Liver (tissue), 9 donors: ENCODE measurements around the gene TBC1D24. TPM values are rescaled to one million over a fixed set of nuclear protein-coding genes. Genes with fewer than 3 reads are reported as not detected.

Experiments used
- DNase-seq: peaks from one replicate; pipeline ENCODE4 v3.0.0-alpha.2; 2017; ENCODE audit warnings: low spot score
- H3K27ac ChIP-seq, 2 donors: one replicate each; pipeline ENCODE4 v1.7.0; 2013; ENCODE audit warnings: inconsistent platforms in 2 of 2, low read length in 2 of 2, control low read depth in 1 of 2, low read depth in 1 of 2, mild to moderate bottlenecking in 1 of 2
- H3K27me3 ChIP-seq, 4 donors: one replicate each; pipeline versions ENCODE4 v1.6.1 to v1.7.0; 2013; ENCODE audit warnings: low read length in 3 of 4, inconsistent platforms in 1 of 4, mild to moderate bottlenecking in 1 of 4, moderate library complexity in 1 of 4; ENCODE audit not compliant: control insufficient read depth in 4 of 4, insufficient read depth in 4 of 4
- H3K36me3 ChIP-seq, 4 donors: one replicate each; pipeline versions ENCODE4 v1.6.1 to v1.7.0; 2013; ENCODE audit warnings: low read length in 3 of 4, mild to moderate bottlenecking in 3 of 4, low read depth in 1 of 4, moderate library complexity in 1 of 4; ENCODE audit not compliant: control insufficient read depth in 4 of 4, insufficient read depth in 3 of 4
- H3K4me1 ChIP-seq, 4 donors: one replicate each; pipeline versions ENCODE4 v1.6.1 to v1.7.0; 2013; ENCODE audit warnings: low read length in 3 of 4, mild to moderate bottlenecking in 3 of 4, moderate library complexity in 1 of 4; ENCODE audit not compliant: control insufficient read depth in 4 of 4, insufficient read depth in 4 of 4
- H3K4me3 ChIP-seq, 3 donors: one replicate each; pipeline versions ENCODE4 v1.6.1 to v1.7.0; 2013; ENCODE audit warnings: low read length in 3 of 3, control low read depth in 1 of 3, low read depth in 1 of 3, mild to moderate bottlenecking in 1 of 3
- H3K9ac ChIP-seq, 2 donors: one replicate each; pipeline ENCODE4 v1.7.0; 2013; ENCODE audit warnings: low read length in 2 of 2, mild to moderate bottlenecking in 2 of 2, moderate library complexity in 2 of 2, control low read depth in 1 of 2, low read depth in 1 of 2
- H3K9me3 ChIP-seq, 4 donors: one replicate each; pipeline versions ENCODE4 v1.6.1 to v1.7.0; 2013; ENCODE audit warnings: low read length in 3 of 4; ENCODE audit not compliant: control insufficient read depth in 4 of 4
- CTCF ChIP-seq: fragments of 150-350 bp; IDR thresholded peaks from 2 replicates; pipeline ENCODE4 v1.5.1; 2017; ENCODE audit warnings: improper control_type of control experiment, low read depth, low read length; ENCODE audit not compliant: missing input control
- EGR1 ChIP-seq, 2 donors: IDR thresholded peaks; 2 replicates each; pipeline ENCODE4 v1.6.1; 2016 to 2018; ENCODE audit warnings: antibody characterized with exemption in 2 of 2, low read depth in 2 of 2
- FOXA1 ChIP-seq: IDR thresholded peaks from 2 replicates; pipeline ENCODE4 v1.6.1; 2016; ENCODE audit warnings: antibody characterized with exemption
- GABPA ChIP-seq, 2 donors: IDR thresholded peaks in 1 of 2; conservative IDR thresholded peaks in 1 of 2; 2 replicates each; pipeline ENCODE4 v1.6.1; 2016; ENCODE audit warnings: antibody characterized with exemption in 2 of 2, mild to moderate bottlenecking in 1 of 2, moderate library complexity in 1 of 2
- HNF4A ChIP-seq, 2 donors: conservative IDR thresholded peaks; 2 replicates each; pipeline ENCODE4 v1.6.1; 2016; ENCODE audit warnings: antibody characterized with exemption in 2 of 2, mild to moderate bottlenecking in 2 of 2
- HNF4G ChIP-seq: IDR thresholded peaks from 2 replicates; pipeline ENCODE4 v1.6.1; 2016; ENCODE audit warnings: antibody characterized with exemption
- JUND ChIP-seq, 2 donors: IDR thresholded peaks; 2 replicates each; pipeline ENCODE4 v1.6.1; 2016; ENCODE audit warnings: antibody characterized with exemption in 2 of 2
- MAX ChIP-seq: IDR thresholded peaks from 2 replicates; pipeline ENCODE4 v1.6.1; 2016; ENCODE audit warnings: antibody characterized with exemption
- NR2F2 ChIP-seq: IDR thresholded peaks from 2 replicates; pipeline ENCODE4 v1.6.1; 2016; ENCODE audit warnings: antibody characterized with exemption
- RAD21 ChIP-seq, 2 donors: IDR thresholded peaks; 2 replicates each; pipeline ENCODE4 v1.6.1; 2016; ENCODE audit warnings: antibody characterized with exemption in 2 of 2, mild to moderate bottlenecking in 2 of 2
- REST ChIP-seq: IDR thresholded peaks from 2 replicates; pipeline ENCODE4 v1.6.1; 2016; ENCODE audit warnings: antibody characterized with exemption, mild to moderate bottlenecking
- RXRA ChIP-seq, 2 donors: IDR thresholded peaks; 2 replicates each; pipeline ENCODE4 v1.6.1; 2017 to 2018; ENCODE audit warnings: antibody characterized with exemption in 2 of 2, mild to moderate bottlenecking in 1 of 2
- TAF1 ChIP-seq: conservative IDR thresholded peaks from 2 replicates; pipeline ENCODE4 v1.6.1; 2016; ENCODE audit warnings: antibody characterized with exemption, mild to moderate bottlenecking
- YY1 ChIP-seq: IDR thresholded peaks from 2 replicates; pipeline ENCODE4 v1.6.1; 2016; ENCODE audit warnings: antibody characterized with exemption, mild to moderate bottlenecking
- WGBS: extraction: QIAGEN DNeasy Blood & Tissue Kit; methylation state at CpG from one replicate; pipeline ENCODE4 v1.1.7; 2013; 5-methylcytosine and 5-hydroxymethylcytosine counted together
- polyA plus RNA-seq, 2 donors: library from polyadenylated mRNA; stranded (reverse) in 1 of 2; unstranded in 1 of 2; fragments of 200-250 nt in 1 of 2; fragments of >200 nt in 1 of 2; fragmentation: Nextera tagmentation in 1 of 2; extraction: Ambion mirVana in 1 of 2; gene quantifications; one replicate each; pipeline versions ENCODE4 v1.2.1 to v1.2.3, GENCODE V29; 2013 to 2015
- total RNA-seq, 2 donors: library from RNA; depleted of rRNA; stranded (reverse); fragments of >200 nt; gene quantifications; one replicate each; pipeline ENCODE4 v1.2.3, GENCODE V29; 2014
- TF ChIP-seq, protein P1 (sequence below): IDR thresholded peaks from 2 replicates; pipeline ENCODE4 v1.6.1; 2016; ENCODE audit warnings: antibody characterized with exemption
- TF ChIP-seq, protein P2 (sequence below): IDR thresholded peaks from 2 replicates; pipeline ENCODE4 v1.6.1; 2016; ENCODE audit warnings: antibody characterized with exemption
- donor health status: healthy.
- donor health status: healthy.
- donor health status: healthy.
- donor health status: healthy.
- donor health status: healthy.

Gene TBC1D24
- total and polyA plus RNA-seq, 4 donors = 8.4 to 22.3 (median 11.5) TPM

- Histone ChIP-seq H3K27me3 (no peaks in the 10 kb centered on the region), H3K9ac (no peak overlapping the region), H3K4me3 (no peak overlapping the region), H3K27ac (no peak overlapping the region), H3K4me1 (peaks cover 15 to 33% (median 26%) of the 10 kb centered on the region in 4 donors), H3K9me3 (no peaks in the 10 kb centered on the region), H3K36me3 (peaks cover 0 to 12% (median 2%) of the 10 kb centered on the region in 4 donors)
- TF ChIP-seq JUND (IDR thresholded peaks at IDR 0.05) (no peak), MAX (no peak), HNF4G (no peak), HNF4A (conservative IDR thresholded peaks at IDR 0.05) (no peak), EGR1 (IDR thresholded peaks at IDR 0.05; ENCODE audit: low read depth in 2 of 2) (no peak), NR2F2 (no peak), GABPA (IDR thresholded peaks at IDR 0.05 in 1 of 2, conservative IDR thresholded peaks at IDR 0.05 in 1 of 2) (no peak), RXRA (IDR thresholded peaks at IDR 0.05) (no peak), FOXA1 (no peak), CTCF (no peak), TAF1 (no peak), YY1 (no peak), REST (no peak)
- TF ChIP-seq, protein P1, sequence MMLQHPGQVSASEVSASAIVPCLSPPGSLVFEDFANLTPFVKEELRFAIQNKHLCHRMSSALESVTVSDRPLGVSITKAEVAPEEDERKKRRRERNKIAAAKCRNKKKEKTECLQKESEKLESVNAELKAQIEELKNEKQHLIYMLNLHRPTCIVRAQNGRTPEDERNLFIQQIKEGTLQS = no peak
- TF ChIP-seq, protein P2, sequence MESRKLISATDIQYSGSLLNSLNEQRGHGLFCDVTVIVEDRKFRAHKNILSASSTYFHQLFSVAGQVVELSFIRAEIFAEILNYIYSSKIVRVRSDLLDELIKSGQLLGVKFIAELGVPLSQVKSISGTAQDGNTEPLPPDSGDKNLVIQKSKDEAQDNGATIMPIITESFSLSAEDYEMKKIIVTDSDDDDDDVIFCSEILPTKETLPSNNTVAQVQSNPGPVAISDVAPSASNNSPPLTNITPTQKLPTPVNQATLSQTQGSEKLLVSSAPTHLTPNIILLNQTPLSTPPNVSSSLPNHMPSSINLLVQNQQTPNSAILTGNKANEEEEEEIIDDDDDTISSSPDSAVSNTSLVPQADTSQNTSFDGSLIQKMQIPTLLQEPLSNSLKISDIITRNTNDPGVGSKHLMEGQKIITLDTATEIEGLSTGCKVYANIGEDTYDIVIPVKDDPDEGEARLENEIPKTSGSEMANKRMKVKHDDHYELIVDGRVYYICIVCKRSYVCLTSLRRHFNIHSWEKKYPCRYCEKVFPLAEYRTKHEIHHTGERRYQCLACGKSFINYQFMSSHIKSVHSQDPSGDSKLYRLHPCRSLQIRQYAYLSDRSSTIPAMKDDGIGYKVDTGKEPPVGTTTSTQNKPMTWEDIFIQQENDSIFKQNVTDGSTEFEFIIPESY = no peak
- no peak for DNase-seq
- 97% methylated on average over 5 of the region's 5 CpGs for whole genome bisulfite sequencing
These were observed 19.7 kb downstream of the TBC1D24 start for GRCh38 chr16:2494616-2495015.

- Histone ChIP-seq H3K4me3 (no peak overlapping the region), H3K27ac (no peak overlapping the region), H3K27me3 (no peaks in the 10 kb centered on the region), H3K9me3 (no peaks in the 10 kb centered on the region), H3K4me1 (peaks cover 15 to 33% (median 26%) of the 10 kb centered on the region in 4 donors), H3K9ac (no peak overlapping the region), H3K36me3 (peaks cover 0 to 12% (median 2%) of the 10 kb centered on the region in 4 donors)
- DNase-seq = no peak
- WGBS = 93% methylated on average over 5 of the region's 5 CpGs
- TF ChIP-seq RXRA (IDR thresholded peaks at IDR 0.05) = no peak
- TF ChIP-seq RAD21 (IDR thresholded peaks at IDR 0.05) = no peak
- TF ChIP-seq HNF4A (conservative IDR thresholded peaks at IDR 0.05) = no peak
- TF ChIP-seq EGR1 (IDR thresholded peaks at IDR 0.05; ENCODE audit: low read depth in 2 of 2) = no peak
- TF ChIP-seq, protein P2 = no peak
- no peak for TF ChIP-seq CTCF
- TF ChIP-seq YY1 = no peak
- no peak for TF ChIP-seq HNF4G
- TF ChIP-seq NR2F2 = no peak
- TF ChIP-seq MAX = no peak
These were observed 20.1 kb downstream of the TBC1D24 start for GRCh38 chr16:2495041-2495440.
